Thymus (tissue), 11 donors: ENCODE data around the gene NACC2. TPM values are rescaled to one million over a fixed set of nuclear protein-coding genes. Genes with fewer than 3 reads are reported as not detected.
A peak's percentile ranks its signal among the peaks of the same experiment; 100 is the strongest.

Source experiments
- DNase-seq, 9 donors: peaks; one replicate each; pipeline ENCODE4 v3.0.0-alpha.2; 2013; ENCODE audit warnings: low spot score in 9 of 9, low read depth in 6 of 9, missing footprints in 1 of 9
- H3K27ac ChIP-seq, 2 donors: one replicate each; pipeline ENCODE4 v1.5.1; 2013; ENCODE audit warnings: control low read depth in 1 of 2, low read depth in 1 of 2, low read length in 1 of 2, mild to moderate bottlenecking in 1 of 2, moderate library complexity in 1 of 2
- H3K27me3 ChIP-seq, 2 donors: one replicate each; pipeline ENCODE4 v1.5.1; 2013; ENCODE audit warnings: low read length in 1 of 2; ENCODE audit not compliant: control insufficient read depth in 2 of 2, insufficient read depth in 1 of 2
- H3K36me3 ChIP-seq, 2 donors: one replicate each; pipeline ENCODE4 v1.5.1; 2013; ENCODE audit warnings: low read length in 1 of 2, mild to moderate bottlenecking in 1 of 2, moderate library complexity in 1 of 2; ENCODE audit not compliant: control insufficient read depth in 2 of 2, insufficient read depth in 2 of 2
- H3K4me1 ChIP-seq, 2 donors: one replicate each; pipeline ENCODE4 v1.5.1; 2013; ENCODE audit warnings: low read length in 2 of 2; ENCODE audit not compliant: control insufficient read depth in 2 of 2, insufficient read depth in 2 of 2
- H3K4me3 ChIP-seq, 2 donors: one replicate each; pipeline ENCODE4 v1.5.1; 2013; ENCODE audit warnings: low read length in 2 of 2, control low read depth in 1 of 2, mild to moderate bottlenecking in 1 of 2
- H3K9me3 ChIP-seq, 2 donors: one replicate each; pipeline ENCODE4 v1.5.1; 2013; ENCODE audit warnings: low read length in 1 of 2, mild to moderate bottlenecking in 1 of 2; ENCODE audit not compliant: control insufficient read depth in 2 of 2, insufficient read depth in 1 of 2
- WGBS: extraction: QIAGEN DNeasy Blood & Tissue Kit; methylation state at CpG from one replicate; pipeline ENCODE4 v1.1.7; 2013; 5-methylcytosine and 5-hydroxymethylcytosine counted together
- polyA plus RNA-seq: library from polyadenylated mRNA; stranded (reverse); fragments of 200-250 nt; gene quantifications from one replicate; pipeline ENCODE4 v1.2.3, GENCODE V29; 2013
- total RNA-seq: library from RNA; stranded (reverse); fragments of 120-200 nt; gene quantifications from one replicate; pipeline ENCODE4 v1.2.4, GENCODE V29; 2013
- donor health status: healthy.

The NACC2 gene
- total and polyA plus RNA-seq, 2 donors: 1.5 to 4.4 TPM

DNA sequence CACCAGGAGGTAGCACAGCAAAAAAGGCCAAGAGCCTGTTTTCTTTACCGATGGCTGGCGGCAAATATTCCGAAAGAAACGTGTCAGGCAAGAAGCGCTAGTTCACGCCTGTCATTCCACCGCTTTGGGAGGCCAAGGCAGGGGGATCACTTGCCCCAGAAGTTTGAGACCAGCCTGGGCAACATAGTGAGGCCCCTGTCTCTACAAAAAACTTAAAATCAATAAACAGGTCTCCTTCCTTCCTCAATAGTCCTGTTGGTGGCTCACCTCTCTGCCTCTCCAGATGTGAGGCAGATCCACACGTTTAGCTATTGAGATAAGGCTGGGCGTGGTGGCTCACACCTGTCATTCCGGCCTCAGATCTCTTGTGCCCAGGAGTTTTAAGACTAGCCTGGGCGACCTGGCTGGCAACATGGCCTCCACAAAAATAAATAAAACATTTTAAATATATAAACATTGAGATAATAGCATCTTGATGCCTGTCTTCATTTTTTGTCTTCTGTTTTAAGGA, 24.8 kb upstream of the NACC2 start:
- Histone ChIP-seq H3K27ac (peak overlapping the region in 1 of 2 donors; percentile 32), H3K27me3 (peaks cover 0 to 11% of the 10 kb centered on the region in 2 donors), H3K4me1 (peaks cover 14 to 16% of the 10 kb centered on the region in 2 donors), H3K36me3 (peaks cover 14 to 17% of the 10 kb centered on the region in 2 donors), H3K4me3 (peak overlapping the region in 1 of 2 donors; percentile 53), H3K9me3 (no peaks in the 10 kb centered on the region)
- 85% methylated on average over 11 of the region's 11 CpGs for WGBS
- DNase-seq: no peak

DNA sequence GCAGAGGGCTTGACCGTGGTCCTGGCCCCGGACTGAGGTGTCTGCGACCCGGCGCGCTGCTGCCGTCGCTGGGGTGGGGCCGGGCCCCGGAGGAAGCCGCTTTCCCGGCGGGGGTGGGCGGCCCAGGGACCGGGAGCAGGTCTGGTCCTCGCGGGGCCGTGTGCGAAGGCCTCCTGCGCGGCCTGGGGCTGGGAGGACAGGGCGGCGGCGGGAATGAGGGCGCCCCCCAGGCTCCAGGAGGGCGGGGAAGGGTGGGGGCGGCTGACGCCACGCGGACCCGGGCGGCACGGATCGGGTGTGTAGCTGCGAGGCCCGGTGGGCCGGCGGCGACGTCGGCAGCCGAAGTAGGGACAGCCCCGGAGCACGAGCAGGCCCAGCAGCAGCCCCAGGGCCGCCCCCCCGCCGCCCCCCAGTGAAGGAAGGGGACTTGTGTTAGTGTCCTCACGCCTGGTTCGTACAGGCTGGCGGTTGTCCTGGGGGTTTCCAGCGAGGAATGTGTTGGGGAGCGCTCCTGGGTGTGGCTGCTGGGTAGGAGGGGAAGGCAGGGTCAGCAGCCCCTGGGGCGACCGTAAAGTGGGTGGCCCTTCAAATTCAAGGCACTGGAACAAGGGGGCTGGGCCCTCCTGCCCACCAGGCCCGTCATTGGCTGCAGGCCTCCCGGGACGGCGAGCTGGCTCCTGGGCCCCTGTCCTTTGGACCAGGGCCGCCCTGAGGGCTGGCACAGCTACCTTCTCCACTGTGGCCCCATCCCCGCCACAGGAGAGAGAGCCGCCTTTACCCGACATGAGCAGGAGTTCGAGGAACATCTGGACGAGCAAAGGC, 24.2 kb upstream of the NACC2 start:
- 5% methylated on average over 64 of the region's 64 CpGs for WGBS
- Histone ChIP-seq H3K4me1 (peaks cover 14 to 16% of the 10 kb centered on the region in 2 donors), H3K27ac (peak overlapping the region; percentile 32 to 96), H3K27me3 (peaks cover 0 to 5% of the 10 kb centered on the region in 2 donors), H3K36me3 (peaks cover 15 to 21% of the 10 kb centered on the region in 2 donors), H3K9me3 (no peaks in the 10 kb centered on the region), H3K4me3 (peak overlapping the region; percentile 53 to 91)
- peak in 2 of 9 donors; percentile 38 to 45 for DNase-seq

DNA sequence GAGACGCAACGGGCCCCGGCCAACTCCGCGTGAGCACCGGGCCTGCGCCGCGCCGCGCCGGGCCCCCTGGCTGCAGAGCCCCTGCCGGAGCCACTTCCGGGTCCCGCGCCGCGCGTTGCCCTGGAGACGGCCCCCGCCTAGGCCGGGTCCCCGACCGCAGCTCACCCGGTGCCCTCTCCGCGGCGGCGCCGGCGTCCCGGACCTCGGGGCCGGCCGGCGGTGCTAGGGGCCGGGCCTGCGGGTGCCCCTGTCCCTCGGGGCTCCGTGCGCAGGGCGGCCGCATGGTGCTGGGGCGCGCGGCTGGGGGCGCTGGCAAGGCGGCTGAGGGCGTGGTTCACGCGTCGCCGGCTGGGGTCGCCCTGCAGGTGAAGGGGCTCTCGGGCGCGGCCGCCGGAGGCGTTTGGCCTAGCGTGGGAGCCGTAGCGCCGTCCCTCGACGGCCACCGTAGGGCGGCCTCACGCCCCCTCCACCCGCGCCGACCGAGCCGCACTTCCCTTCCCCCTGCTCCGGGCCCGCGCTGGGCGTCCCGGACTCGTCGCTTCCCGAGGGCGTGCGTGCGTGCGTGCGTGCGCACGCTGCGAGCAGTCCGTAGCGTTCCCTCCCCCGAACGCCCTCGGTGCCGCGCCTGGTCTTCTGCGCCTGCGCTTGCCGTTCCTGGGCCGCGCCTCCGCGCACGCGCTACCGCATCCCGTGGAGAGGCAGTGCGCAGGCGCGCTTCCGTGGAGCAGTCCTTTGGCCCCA, 23.4 kb upstream of the NACC2 start, which contains the start of gene TMEM250:
Gene TMEM250, minus strand, starts transcription at position 556 of the 741 bp plus-strand sequence. CDS start 1,975 bp downstream, outside the sequence.
- H3K36me3 ChIP-seq: peaks cover 15 to 21% of the 10 kb centered on the region in 2 donors
- under 1% methylated on average over 112 of the region's 112 CpGs for WGBS
- DNase-seq: peak; percentile 89 to 98 (median 94)
- H3K27me3 ChIP-seq: peaks cover 0 to 5% of the 10 kb centered on the region in 2 donors
- H3K4me3 ChIP-seq: peak within 1 kb of the TSS; percentile 62 to 91
- H3K9me3 ChIP-seq: no peaks in the 10 kb centered on the region
- peak within 1 kb of the TSS; percentile 32 to 96 for H3K27ac ChIP-seq
- H3K4me1 ChIP-seq: peaks cover 14 to 23% of the 10 kb centered on the region in 2 donors

DNA sequence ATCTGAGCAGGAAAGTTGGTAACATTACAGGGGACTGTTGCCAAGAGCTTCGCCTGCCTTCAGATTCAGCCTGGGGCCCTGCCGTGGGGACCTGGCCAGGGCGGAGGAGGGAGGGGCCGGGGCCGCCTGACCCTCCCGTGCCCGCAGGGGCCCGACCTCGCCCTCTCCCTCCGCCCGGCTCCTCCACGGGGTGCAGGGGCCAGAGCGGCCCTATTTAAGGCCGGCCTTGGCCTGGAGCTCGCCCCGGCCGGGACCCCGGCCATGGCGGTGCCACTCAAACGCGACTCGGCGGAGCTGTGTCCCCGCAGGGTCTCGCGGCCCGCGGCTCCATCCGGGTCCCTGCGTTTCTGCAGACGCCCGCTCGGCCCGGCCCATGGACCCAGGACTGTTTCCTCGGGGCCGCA, 22.8 kb upstream of the NACC2 start:
- 1% methylated on average over 36 of the region's 36 CpGs for WGBS
- H3K9me3 ChIP-seq: no peaks in the 10 kb centered on the region
- H3K27ac ChIP-seq: peak overlapping the region in 1 of 2 donors; percentile 90
- H3K27me3 ChIP-seq: no peaks in the 10 kb centered on the region
- H3K4me3 ChIP-seq: peak overlapping the region; percentile 62 to 91
- DNase-seq: no peak
- H3K4me1 ChIP-seq: peaks cover 14 to 26% of the 10 kb centered on the region in 2 donors
- H3K36me3 ChIP-seq: peaks cover 15 to 21% of the 10 kb centered on the region in 2 donors

DNA sequence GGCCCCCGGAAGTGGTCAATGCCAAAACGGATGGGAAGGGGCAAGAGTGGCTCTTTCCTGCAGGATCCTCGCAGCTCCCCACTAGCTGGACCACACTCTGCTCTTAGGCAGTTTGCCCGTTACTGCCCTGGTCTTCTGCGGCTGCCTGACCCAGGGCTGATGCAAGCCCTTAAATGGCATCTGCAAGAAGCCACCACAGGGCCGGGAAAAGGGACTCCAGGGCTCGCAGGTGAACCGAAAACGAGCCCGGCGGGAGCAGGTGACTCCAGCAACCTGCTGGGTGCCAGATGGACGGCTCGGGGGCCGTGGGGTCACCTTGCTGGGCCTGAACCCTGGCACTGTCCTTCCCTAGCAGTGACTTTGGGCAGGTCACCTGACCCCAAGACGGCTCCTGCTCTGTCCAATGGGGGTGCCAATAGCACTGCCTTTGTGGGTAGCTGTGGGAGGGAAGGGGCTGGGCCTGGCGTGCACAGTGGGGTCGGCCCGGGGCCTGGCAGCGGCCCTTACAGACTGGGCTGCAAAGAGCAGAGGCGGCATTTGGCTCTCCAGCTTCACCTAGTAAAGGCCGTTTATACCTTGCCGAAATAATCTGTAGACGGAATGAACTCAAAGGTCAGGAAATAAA, 22.3 kb upstream of the NACC2 start:
- 62% methylated on average over 23 of the region's 23 CpGs for WGBS
- H3K9me3 ChIP-seq: no peaks in the 10 kb centered on the region
- peaks cover 15 to 21% of the 10 kb centered on the region in 2 donors for H3K36me3 ChIP-seq
- DNase-seq: no peak
- no peaks in the 10 kb centered on the region for H3K27me3 ChIP-seq
- H3K4me3 ChIP-seq: peak overlapping the region; percentile 62 to 91
- peaks cover 18 to 32% of the 10 kb centered on the region in 2 donors for H3K4me1 ChIP-seq
- H3K27ac ChIP-seq: peak overlapping the region in 1 of 2 donors; percentile 34

DNA sequence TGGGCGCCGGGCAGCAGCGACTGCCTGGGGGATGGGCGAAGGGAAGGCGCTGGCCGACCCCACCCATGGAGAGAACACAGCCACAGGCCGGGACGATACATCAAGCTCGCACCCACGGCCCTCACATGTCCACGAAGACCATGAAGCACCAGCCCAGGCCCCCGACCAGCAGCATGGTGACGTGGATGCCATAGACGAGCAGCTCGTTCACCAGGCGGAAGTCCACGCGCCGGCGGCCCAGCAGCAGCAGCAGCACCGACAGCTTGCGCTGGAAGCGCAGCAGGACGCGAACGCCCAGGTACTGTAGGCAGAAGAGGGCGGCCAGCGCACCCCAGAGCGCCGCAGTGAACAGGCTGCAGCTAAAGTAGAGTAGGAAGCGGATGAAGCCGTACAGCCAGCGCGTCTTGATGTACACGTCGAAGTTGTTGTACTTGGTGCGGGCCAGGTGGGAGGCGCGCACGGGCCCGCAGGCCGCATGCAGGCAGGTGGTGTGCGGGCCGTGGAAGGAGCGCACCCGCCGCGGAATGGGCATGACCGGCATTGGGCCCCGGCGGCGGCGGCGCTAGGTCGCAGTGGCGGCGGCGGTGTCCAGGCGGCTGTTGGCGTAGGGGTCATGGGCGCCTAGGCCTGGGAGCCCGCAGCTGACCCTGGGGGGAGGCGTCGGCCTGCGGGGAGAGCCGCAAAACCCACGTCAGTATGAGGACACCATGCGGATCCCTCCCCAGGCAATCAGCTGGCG, 21.4 kb upstream of the NACC2 start:
- DNase-seq: no peak
- Histone ChIP-seq H3K4me1 (peaks cover 18 to 40% of the 10 kb centered on the region in 2 donors), H3K4me3 (no peak overlapping the region), H3K27ac (no peak overlapping the region), H3K27me3 (no peaks in the 10 kb centered on the region), H3K9me3 (no peaks in the 10 kb centered on the region), H3K36me3 (peaks cover 15 to 21% of the 10 kb centered on the region in 2 donors)
- WGBS: 98% methylated on average over 69 of the region's 69 CpGs

DNA sequence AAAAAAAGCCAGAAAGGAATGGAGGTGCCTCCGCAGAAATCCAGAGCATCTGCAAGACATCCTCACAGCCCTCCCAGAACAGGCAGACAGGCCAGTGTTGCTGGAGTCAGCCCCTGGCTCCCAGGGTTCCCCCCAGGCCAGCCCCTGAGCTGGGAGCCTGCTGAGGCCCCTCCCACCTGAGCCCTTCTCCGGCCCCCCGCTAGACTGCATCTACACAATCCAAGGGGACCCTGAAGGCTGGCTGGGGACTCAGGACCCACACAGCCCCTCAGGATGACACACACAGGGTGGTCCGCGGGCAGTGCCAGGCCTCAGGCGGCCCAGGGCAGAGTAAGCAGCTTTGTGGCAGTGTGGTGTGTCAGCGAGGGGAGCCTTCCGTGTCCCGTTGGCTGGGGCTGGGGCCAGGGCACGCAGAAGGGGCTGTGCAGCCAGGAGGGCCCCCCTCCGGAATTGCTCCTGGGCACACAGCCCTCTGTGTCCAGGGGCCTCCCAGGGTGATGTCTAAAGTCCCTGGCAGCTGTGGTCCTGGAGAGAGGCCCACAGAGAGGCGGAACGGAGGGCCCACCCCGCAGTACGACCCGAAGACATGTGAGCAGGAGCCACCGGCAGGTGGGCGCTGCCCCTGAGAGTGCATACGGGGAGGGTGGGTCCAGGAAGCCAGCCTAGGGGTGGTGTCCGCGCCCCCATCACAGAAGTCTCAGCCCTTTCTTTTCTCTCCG, 20.7 kb upstream of the NACC2 start:
- H3K9me3 ChIP-seq: no peaks in the 10 kb centered on the region
- 98% methylated on average over 22 of the region's 22 CpGs for WGBS

DNA sequence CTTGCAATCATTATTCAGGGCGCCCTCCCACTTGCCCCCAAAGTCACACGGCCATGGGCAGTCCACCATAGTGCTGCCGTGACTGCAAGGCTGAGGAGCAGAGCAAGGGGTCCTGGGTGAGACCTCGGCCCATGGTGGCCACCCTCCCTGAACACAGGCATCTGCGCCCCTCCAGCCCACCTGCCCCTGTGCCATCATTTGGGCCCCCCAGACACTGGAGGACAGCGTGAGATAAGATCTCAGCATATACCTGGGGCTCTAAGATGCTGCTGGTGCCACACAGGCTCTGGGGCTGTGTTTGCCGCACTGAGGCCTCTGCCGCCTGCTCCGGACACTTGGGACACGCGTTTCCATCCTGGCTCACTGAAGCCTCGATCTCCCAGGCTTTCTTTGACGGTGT, 20.1 kb upstream of the NACC2 start:
- Histone ChIP-seq H3K36me3 (peaks cover 15 to 21% of the 10 kb centered on the region in 2 donors), H3K4me1 (peaks cover 28 to 53% of the 10 kb centered on the region in 2 donors), H3K27ac (no peak overlapping the region), H3K27me3 (peaks cover 0 to 4% of the 10 kb centered on the region in 2 donors), H3K4me3 (no peak overlapping the region), H3K9me3 (no peaks in the 10 kb centered on the region)
- WGBS: 98% methylated on average over 13 of the region's 13 CpGs
- no peak for DNase-seq

More for the DNA sequence above, 20.7 kb upstream of the NACC2 start:
- H3K27me3 ChIP-seq: no peaks in the 10 kb centered on the region
- H3K4me3 ChIP-seq: no peak overlapping the region
- no peak for DNase-seq
- peaks cover 15 to 21% of the 10 kb centered on the region in 2 donors for H3K36me3 ChIP-seq
- H3K4me1 ChIP-seq: peaks cover 22 to 47% of the 10 kb centered on the region in 2 donors
- no peak overlapping the region for H3K27ac ChIP-seq
